K562 (cell line): Measurements from ENCODE around the gene POLD1. TPM values are rescaled to one million over a fixed set of nuclear protein-coding genes. Genes with fewer than 3 reads are reported as not detected.

ENCODE experiments used
- AFF4 ChIP-seq: sonication (generic); formaldehyde crosslinking; IDR thresholded peaks from 2 replicates; pipeline ENCODE4 v1.8.0; 2023; ENCODE audit warnings: mild to moderate bottlenecking, missing genetic modification reagents
- ETV6 ChIP-seq, 3 experiments: fragments of 150-350 bp in 1 of 3; sonication (generic) in 1 of 3; formaldehyde crosslinking in 1 of 3; IDR thresholded peaks; 2 replicates each; pipeline versions ENCODE4 v1.6.1 to v1.8.0; 2014 to 2022; ENCODE audit warnings: borderline replicate concordance in 2 of 3, low read depth in 2 of 3, antibody characterized with exemption in 1 of 3, low read length in 1 of 3, mild to moderate bottlenecking in 1 of 3, missing genetic modification reagents in 1 of 3
- HCFC1 ChIP-seq: IDR thresholded peaks from 2 replicates; pipeline ENCODE4 v1.6.1; 2012; ENCODE audit warnings: low read depth, low read length, improper control_type of control experiment
- HMG20B ChIP-seq: fragments of 250-450 bp; sonication (Bioruptor Pico); IDR thresholded peaks from 2 replicates; pipeline ENCODE4 v1.5.0; 2021; ENCODE audit warnings: mild to moderate bottlenecking
- KLF16 ChIP-seq: IDR thresholded peaks from 2 replicates; pipeline ENCODE4 v1.6.1; 2016; ENCODE audit warnings: antibody characterized with exemption
- LCOR ChIP-seq: sonication (generic); formaldehyde crosslinking; IDR thresholded peaks from 2 replicates; pipeline ENCODE4 v1.8.0; 2022; ENCODE audit warnings: mild to moderate bottlenecking, missing genetic modification reagents
- MNT ChIP-seq, 2 experiments: fragments of 450-650 bp; conservative IDR thresholded peaks; 2 replicates each; pipeline ENCODE4 v1.6.1; 2017; ENCODE audit warnings: mild to moderate bottlenecking in 2 of 2, moderate library complexity in 2 of 2
- POLR2H ChIP-seq: IDR thresholded peaks from 2 replicates; pipeline ENCODE4 v1.6.1; 2016; ENCODE audit warnings: missing genetic modification characterization, low read depth, mild to moderate bottlenecking, control low read depth, missing compliant biosample characterization, moderate library complexity
- RNF2 ChIP-seq: sonication (generic); IDR thresholded peaks from 2 replicates; pipeline ENCODE4 v1.6.1; 2016
- TAF1 ChIP-seq: IDR thresholded peaks from 2 replicates; pipeline ENCODE4 v1.6.1; 2011; ENCODE audit warnings: mild to moderate bottlenecking, low read length, moderate library complexity; ENCODE audit not compliant: insufficient read depth, control insufficient read depth, severe bottlenecking; ENCODE audit errors: extremely low read depth
- TBL1XR1 ChIP-seq, 2 experiments: IDR thresholded peaks; 2 replicates each; pipeline ENCODE4 v1.6.1; 2012; ENCODE audit warnings: improper control_type of control experiment in 2 of 2, low read length in 2 of 2, mild to moderate bottlenecking in 1 of 2
- ZKSCAN8 ChIP-seq: fragments of 200-800 bp; sonication (Bioruptor generic); IDR thresholded peaks from 2 replicates; pipeline ENCODE4 v1.6.1; 2016; ENCODE audit warnings: missing genetic modification characterization, missing compliant biosample characterization
- ZMIZ1 ChIP-seq, 2 experiments: fragments of 150-350 bp in 1 of 2; IDR thresholded peaks; 2 replicates each; pipeline ENCODE4 v1.6.1; 2012 to 2016; ENCODE audit warnings: low read depth in 2 of 2, low read length in 2 of 2, mild to moderate bottlenecking in 1 of 2, moderate library complexity in 1 of 2
- polyA plus RNA-seq, 8 experiments: library from polyadenylated mRNA; depleted of rRNA in 4 of 8; stranded (reverse) in 5 of 8; unstranded in 3 of 8; fragments of >200 nt; fragmentation: Nextera tagmentation in 2 of 8; fragmentation: Illumina TruSeq in 1 of 8; extraction: Ambion mirVana in 2 of 8; extraction: Trizol in 1 of 8; gene quantifications; 2 replicates each; pipeline versions ENCODE4 v1.2.1 to v1.2.3, GENCODE V29; 2011 to 2014; ENCODE audit warnings: inconsistent platforms in 1 of 8, missing spikeins in 1 of 8
- total RNA-seq, 7 experiments: library from RNA; depleted of rRNA in 6 of 7; stranded (reverse); fragments of >200 nt in 6 of 7; fragmentation: Illumina TruSeq in 2 of 7; extraction: Trizol in 2 of 7; gene quantifications; 2 replicates each; pipeline versions ENCODE4 v1.2.1 to v1.2.3, GENCODE V29; 2011 to 2021; ENCODE audit warnings: low replicate concordance in 1 of 7
- TF ChIP-seq, protein P1 (sequence below): fragments of 450-650 bp; IDR thresholded peaks from 2 replicates; pipeline ENCODE4 v1.6.1; 2017; ENCODE audit warnings: antibody characterized with exemption

Gene POLD1
- total and polyA plus RNA-seq, 9 of the 15 experiments (the other 6 are each of a cell fraction or from before 2014, with no cell fraction given): 1.3 to 312 (median 47.8) TPM

DNA sequence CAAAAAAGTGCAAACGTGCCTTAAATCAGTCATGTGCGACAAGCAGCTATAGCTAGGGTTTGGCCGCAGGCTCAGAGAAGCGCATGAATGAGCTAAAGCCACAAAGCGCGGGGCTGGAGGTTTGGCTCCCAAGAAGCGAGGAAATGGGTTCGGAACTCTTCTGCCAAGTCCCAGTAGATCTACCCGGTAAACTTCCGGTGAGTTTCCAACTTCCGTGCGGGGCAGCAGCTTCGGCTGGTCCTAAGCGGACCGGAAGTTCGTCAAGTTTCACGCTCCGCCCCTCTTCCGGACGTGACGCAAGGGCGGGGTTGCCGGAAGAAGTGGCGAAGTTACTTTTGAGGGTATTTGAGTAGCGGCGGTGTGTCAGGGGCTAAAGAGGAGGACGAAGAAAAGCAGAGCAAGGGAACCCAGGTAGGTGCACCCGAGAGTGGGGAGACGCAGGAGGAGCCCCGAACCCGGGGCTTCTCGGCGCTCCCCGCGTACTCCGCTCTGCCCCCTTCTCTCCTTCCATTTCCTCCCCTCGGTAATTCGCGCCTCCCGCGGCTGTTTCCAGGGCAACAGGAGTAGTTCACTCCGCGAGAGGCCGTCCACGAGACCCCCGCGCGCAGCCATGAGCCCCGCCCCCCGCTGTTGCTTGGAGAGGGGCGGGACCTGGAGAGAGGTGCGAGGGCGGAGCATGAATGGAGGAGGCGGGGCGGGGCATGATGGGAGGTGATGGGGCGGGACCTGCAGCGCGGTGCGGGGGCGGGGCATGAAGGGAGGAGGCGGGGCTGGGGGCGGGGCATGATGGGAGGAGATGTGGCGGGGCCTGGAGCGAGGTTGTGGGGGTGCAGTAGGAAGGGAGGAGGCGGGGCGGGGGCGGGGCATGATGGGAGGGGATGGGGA is 7.7 kb upstream of the POLD1 start, which contains the start of gene NR1H2 (continued):
- no peak; a peak in 2 of 4 replicates for TF ChIP-seq ZMIZ1 (IDR thresholded peaks at IDR 0.05; ENCODE audit: low read depth in 2 of 2, low read length in 2 of 2)
- no peak for TF ChIP-seq KLF16
- no peak for TF ChIP-seq ZKSCAN8 (CRISPR knock-in tag)
- TF ChIP-seq, protein P1, sequence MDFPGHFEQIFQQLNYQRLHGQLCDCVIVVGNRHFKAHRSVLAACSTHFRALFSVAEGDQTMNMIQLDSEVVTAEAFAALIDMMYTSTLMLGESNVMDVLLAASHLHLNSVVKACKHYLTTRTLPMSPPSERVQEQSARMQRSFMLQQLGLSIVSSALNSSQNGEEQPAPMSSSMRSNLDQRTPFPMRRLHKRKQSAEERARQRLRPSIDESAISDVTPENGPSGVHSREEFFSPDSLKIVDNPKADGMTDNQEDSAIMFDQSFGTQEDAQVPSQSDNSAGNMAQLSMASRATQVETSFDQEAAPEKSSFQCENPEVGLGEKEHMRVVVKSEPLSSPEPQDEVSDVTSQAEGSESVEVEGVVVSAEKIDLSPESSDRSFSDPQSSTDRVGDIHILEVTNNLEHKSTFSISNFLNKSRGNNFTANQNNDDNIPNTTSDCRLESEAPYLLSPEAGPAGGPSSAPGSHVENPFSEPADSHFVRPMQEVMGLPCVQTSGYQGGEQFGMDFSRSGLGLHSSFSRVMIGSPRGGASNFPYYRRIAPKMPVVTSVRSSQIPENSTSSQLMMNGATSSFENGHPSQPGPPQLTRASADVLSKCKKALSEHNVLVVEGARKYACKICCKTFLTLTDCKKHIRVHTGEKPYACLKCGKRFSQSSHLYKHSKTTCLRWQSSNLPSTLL: no peak
- TF ChIP-seq RNF2: 0 out of 2 replicates have a peak, but pooled peaks have one; percentile 22
- peak; percentile 85 for TF ChIP-seq AFF4 (CRISPR knock-in tag)
- TF ChIP-seq HMG20B (CRISPR knock-in tag): no peak
- peak; percentile 89 for TF ChIP-seq POLR2H
- TF ChIP-seq HCFC1: peak; percentile 92
- peak; percentile 74 to 89 for TF ChIP-seq MNT (conservative IDR thresholded peaks at IDR 0.05)
- TF ChIP-seq TBL1XR1 (IDR thresholded peaks at IDR 0.05; ENCODE audit: low read length in 2 of 2): peak in 1 of 2 experiments; percentile 83; a peak in 2 of 4 replicates
- TF ChIP-seq TAF1: peak; percentile 94
- TF ChIP-seq LCOR (CRISPR knock-in tag): peak; percentile 61; the same call in 1 of the 2 replicates
- TF ChIP-seq ETV6 (IDR thresholded peaks at IDR 0.05; ENCODE audit: borderline replicate concordance in 1 of 2, low read depth in 2 of 2, low read length in 1 of 2): no peak; a peak in 1 of 4 replicates
- no peak for TF ChIP-seq ETV6 (CRISPR knock-in tag; IDR thresholded peaks at IDR 0.05; ENCODE audit: borderline replicate concordance)
